HS-5 (cell line): Measurements from ENCODE around the gene KCNJ5.
"Not testable (repeated sequence)": the region's sequence is repeated elsewhere in the genome, so short reads cannot be mapped to it uniquely, and the experiment has no call there.

Source experiments
- DNase-seq: peaks from one replicate; pipeline ENCODE4 v3.0.0-alpha.2; 2012; ENCODE audit warnings: low read depth

Gene KCNJ5

DNA sequence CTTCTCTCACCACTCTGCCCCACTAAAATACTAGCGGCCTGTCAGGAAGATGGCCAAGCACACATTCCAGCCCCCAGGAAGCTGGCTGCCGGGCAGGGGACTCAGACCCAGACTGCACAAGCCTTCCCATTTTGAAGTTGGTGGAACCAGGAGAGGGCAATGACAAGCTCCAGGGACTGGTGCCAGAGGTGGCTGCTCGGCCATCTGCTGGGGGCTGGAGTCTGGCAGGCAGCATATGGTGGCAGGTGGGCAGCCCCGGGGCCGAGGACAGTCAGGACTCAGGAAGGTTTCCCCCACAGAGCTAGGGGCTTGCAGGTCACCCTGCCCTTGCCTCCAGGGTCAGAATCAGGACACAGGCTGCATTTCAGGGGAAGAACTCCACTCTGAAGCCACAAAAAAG, 22.6 kb downstream of the KCNJ5 start:
- DNase-seq = no peak

DNA sequence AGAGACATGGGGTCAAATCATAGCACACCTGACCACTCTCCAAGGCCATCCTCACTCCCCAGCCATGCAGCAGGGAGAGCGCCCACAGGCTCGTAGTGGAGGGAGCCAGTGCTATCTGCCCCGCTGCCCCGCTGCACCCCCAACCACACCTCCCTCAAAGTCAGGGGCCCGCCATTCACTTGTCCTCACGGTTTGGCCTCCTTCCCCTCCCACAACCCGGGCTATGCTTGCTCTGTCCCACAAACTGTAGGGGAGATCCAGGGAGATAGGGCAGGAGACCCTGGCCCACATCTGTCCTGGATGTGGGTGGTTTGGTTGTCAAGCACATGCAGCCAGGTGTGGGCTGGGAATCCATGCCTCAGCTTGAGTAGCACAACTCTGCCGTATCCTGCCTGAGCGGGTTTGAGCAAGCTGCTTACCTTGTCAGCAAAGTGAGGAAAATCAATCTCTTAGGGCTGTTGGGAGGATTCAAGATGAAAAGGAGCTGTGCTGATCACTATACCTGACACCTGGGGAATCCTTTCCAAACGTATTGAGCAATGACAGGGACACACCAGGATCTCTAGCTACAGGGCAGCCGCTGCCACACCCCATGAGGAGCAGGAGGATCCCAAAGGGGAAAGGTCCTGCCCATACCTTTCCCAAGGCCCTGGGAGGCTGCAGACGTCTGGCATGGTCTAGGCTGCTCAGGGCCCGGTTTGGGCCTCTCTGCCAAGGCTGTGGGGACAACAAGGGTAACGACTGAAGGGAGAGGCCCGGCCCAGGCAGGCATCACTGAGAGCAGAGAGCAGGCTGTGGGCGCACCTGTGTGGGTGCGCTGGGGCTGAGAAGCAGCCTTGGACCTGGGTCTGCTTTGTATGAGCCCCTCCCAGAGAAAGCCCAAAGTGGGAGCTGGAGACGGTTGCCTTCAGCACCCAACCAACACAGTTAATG, 23.3 kb downstream of the KCNJ5 start:
- DNase-seq = no peak

DNA sequence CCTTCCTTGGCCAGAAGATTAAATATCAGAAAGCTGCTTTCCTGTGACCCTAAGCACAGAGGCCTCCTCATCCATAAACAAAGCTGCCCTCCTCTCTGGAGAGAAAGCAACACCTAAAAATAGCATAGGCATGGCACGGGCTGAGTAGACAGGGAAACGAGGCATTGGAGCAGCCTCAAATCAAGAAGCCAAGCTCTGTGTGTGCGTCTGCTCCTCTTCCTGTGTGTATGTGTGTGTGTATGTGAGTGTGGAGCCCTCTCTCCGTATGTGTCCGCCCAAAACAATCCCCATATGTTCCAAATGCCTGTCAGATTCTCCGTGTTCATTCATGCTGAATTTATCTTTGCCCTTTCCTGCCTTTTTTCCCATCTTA, 24.0 kb downstream of the KCNJ5 start:
- no peak for DNase-seq

DNA sequence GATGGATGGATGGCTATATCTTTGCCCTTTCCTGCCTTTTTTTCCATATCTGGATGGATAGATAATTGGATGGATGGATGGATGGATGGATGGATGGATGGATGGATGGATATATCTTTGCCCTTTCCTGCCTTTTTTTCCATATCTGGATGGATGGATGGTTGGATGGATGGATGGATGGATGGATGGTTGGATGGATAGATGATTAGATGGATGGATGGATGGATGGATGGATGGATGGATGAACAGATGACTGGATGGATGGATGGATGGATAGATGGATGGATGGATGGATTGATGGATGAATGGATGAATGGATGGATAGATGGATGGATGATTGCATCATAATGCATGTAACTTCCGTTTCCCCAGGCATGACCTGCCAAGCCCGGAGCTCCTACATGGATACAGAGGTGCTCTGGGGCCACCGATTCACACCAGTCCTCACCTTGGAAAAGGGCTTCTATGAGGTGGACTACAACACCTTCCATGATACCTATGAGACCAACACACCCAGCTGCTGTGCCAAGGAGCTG, 24.9 kb downstream of the KCNJ5 start:
- DNase-seq = no peak

DNA sequence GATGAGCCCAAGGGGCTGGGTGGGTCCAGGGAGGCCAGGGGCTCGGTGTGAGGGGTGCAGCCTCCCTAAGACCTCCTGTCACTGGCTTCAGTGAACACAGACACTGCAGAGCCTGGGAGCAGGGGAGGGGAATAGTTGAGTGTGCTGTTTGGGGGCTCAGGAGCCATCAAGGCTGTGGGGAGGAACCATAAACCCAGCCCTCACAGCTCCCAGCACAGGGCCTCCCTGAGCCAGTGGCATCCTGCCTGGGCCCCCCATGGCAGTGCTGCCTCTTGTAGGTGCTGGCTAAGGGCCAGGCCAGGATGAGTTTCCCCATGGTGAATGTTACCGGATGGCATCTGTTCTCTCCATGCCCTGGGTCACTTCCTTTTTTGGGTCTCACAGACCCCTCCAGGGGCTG, 25.5 kb downstream of the KCNJ5 start:
- no peak for DNase-seq

DNA sequence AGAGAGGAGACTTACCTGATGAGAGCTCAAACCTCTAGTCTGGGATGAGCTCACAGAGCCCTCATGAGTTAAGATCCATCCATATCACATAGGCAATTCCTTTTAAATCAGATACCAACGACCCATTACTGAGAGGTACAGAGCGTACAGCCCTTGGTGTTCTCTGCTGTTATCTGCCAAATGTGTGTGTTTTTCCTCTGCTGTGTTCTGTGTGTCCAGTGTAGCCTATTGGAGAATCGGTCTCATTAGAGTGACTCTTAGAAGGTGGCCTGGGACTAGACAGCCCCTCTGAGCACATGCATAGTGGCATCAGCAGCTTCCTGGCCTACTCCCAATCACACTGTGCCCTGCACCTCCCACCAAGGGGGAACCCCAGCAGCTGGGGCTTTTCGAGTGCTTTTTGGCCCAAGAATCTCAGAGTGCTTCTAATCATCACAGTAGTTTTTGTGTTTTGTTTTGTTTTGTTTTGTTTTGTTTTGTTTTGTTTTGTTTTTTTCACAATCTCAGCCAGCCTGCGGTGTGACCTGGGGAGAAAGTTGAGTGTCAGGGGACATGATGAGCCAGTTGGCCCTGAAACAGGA, 26.1 kb downstream of the KCNJ5 start:
- no peak for DNase-seq

DNA sequence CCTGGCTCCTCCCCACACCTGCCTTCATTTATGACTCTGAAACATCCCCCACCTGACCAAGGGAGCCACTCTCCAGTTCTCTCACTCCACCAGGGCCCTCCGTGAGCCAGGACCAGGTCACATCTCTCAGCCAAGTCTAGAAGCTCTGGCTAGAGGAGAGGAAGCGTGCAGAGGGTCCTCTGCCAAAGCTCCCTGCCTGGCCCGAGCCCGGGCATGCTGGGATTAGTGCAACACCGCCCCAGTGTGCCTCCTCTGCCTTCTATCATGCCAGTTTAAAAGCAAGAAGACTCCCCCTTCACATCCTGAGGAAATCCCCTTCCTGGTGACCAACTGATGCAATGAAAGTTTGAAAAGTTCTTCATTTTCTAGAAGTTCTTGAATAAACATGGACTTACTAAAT, 28.1 kb downstream of the KCNJ5 start:
- DNase-seq = no peak

DNA sequence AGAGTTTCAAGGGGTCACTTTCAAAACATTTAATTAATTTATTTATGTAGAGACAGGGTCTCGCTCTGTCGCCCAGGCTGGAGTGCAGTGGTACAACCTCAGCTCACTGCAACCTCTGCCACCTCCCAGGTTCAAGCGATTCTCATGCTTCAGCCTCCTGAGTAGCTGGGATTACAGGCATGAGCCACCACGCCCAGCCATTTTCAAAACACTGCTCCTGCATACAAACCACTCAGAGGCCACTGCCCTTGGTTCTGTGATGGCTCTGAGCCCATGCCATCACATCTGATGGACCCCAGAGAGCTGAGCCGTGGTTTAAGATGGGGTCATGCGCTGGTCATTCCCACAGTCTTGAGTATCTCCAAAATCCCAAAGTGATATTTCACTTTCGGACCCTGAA, 28.5 kb downstream of the KCNJ5 start:
- not testable (repeated sequence) for DNase-seq

DNA sequence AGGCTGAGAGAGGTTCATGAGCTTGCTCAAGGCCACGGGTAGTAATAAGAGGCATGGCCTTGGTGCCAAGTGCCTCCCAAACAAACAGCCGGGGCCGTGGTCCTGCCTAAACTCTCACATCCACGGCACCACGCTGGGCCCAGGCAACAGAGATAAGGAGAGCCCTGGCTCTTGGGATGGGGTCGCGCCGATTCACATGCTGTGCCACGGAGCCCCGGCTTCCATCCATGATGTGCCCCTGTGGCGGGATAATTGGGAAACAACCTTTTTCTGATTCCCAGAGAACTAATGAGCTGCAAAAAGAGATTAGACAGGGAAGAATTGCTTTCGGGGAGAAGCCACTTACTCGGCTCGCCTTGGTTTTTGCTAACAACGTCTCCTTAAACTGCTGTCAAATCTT, 29.5 kb downstream of the KCNJ5 start:
- no peak for DNase-seq

DNA sequence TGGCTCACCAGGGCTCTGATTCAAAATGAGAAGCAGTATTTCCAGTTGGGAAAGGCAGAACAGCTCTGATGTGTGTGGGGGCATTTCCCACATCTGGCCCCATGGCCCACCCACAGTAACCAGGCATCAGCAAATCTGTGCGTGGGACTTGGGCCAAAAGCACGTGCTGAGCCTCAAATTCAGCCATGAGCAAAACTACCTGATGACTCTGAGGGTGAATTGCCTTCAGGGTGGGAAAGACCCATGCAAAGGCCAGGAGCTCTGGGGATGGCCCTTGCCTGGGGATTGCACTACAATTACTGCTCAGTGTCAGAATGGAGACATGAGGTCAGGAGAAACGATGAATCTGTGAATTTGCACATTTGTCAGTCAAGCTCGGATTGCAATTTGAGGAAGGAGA, 30.6 kb downstream of the KCNJ5 start:
- DNase-seq = no peak

DNA sequence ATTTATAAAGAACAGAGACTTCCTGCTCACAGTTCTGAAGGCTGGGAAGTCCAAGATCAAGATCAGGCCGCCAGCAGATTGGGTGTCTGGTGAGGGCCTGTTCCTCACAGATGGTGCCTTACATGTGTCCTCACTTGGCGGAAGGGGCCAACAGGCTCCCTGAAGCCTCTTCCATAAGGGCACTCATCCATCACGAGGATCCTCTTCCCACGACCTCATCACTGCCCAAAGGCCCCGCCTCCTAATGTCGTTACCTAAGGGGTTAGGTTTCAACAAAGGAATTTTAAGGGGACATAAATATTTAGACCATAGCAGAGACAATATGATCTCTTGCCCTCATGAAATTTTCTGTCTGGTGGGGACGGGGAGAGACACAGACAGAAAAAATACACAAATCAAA, 32.9 kb downstream of the KCNJ5 start:
- no peak for DNase-seq

DNA sequence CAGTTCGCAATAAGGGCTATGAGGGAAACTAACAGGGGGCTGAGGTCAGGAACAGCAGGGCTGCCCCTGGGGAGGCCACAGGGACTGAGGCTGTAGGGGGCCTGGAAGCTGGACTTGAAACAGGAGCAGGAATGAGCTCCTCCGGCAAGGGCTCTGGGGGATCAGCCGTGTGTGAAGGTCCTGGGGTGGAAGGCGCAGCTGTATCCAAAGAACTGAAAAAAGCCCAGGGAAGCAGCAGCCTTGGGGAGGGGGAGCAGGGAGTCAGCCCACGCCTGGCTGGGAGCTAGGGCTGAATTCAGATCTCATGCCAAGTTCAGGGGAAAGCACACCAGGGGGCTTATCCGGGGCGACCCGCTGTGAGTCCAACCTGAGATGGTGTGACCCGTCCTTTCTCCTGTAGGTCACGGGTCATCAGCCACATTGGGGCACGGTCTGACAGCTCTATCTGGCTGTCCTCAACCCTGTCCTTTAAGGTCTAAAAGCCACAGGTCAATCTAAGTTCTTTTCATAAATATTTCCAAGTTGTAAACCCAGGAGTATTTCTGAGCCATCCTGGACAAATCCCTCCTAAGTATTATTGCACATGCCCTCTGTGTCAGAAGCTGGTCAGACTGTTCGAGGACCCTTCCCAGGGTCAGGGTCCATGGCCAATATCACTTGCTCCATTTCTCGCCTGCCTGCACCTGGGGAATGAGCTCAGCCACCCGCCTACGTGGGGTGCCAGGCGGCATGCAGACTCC, 33.5 kb downstream of the KCNJ5 start:
- no peak for DNase-seq

DNA sequence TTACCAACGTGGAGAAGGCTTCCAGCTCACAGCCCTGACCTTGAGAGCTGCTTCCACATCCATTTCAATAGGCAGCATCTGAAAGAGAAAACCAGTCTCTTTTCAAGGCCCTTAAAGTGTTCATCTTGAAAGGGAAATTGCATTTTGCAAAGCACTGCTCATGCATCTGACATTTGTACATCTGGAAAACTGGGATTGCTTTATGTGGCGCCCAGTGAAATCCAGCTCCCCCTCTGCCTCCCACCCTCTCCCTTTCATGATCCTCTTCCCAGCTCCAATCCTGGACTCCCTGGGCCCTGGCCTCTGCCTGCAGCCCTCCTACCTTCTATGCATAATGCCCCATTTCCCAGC, 34.1 kb downstream of the KCNJ5 start:
- no peak for DNase-seq

DNA sequence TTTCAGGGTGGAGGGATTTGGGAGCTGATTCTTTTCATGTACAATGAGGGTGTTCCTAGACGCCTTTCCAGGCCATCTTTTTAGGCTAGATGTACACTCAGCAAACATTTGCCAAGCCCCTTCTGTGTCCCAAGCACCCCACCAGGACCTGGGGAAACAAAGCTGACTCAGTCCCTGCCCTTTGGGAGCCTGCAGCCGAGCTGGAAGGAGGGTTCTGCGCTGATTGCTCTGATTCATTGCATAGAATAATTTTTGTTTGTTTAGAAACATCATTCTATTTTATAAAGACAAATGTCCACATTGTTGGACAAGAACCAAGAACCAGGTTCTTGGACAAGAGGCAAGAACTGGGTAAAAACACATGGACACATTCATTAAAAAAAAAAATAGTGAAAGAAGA, 34.8 kb downstream of the KCNJ5 start:
- DNase-seq = no peak

DNA sequence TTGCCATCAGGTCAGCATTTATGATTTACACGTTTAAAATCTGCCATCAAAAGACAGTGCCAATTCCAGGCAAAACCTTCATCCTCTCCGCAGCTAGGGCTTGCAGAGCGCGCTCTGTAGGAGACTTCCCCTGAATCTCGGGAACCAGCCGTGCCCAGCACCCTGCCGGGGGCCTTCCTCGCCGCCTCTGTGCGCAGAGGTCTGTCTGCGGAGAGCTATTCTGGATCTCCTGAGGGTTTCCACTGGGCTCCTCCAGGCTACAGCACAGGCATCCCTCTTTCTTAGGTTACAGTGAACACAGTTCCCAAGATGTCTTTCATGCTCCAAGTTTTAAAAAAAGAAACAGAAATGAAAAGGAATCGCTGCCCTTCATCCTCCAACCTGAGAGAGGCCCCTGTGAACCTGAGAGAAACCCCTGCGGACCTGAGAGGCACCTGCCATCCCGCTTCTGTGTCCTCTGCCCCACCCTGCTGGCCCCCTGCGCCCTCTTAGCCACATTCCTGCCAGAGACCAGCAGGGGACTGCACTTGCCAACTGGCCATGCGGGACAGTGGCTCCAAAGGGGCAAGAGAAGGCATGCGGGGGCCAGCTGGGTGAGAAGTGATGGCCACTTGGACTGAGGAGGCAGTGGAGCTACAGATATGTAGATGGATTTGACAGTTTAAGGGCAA, 35.4 kb downstream of the KCNJ5 start:
- no peak for DNase-seq

DNA sequence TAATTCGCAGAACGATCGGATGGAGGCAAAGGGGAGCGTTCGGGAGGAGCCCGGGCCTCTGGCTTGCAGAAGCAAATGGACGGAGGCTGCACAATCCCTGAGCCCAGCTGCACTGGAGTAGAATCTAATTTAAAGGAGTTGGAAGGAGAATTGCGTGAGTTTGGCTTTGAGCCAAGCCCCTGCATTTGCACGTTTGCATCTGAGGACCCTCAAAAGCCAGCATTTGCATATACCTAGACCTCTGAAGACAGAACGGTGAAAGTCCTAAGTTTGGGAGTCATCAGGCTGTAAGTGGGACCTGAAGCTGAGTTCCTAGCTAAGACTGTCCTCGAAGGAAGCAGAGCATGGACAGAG, 35.9 kb downstream of the KCNJ5 start:
- DNase-seq = no peak

DNA sequence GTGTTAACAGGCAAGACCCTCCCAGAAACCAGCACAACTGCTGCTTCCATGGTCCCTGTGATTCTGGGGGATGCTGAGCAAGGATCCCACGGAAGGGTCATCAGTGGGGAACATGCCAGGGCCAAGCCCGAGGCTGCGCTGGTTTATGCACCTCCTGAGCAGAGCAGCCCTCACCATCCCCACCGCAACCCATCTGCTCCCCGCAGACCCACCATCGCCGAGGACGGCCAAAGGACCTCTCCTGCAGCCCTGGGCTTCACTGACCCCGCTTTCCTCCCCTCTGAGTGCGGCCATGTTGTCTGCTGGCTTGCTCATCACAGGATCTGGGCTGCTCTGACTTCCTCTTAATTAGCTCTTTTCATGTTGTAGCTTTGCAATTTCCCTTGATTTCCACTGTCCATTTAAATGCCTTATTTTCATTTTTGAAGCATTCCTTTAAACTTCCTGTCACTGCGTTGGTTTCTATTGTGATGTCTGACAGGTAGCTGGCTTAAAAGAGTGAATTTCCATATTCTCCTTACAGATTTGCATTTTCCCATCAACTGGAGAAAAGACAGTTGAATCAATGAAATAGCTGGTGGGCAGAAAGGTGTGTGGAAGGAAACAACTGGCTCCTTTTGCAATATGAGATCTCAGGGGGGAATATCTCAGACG, 36.7 kb downstream of the KCNJ5 start:
- DNase-seq = no peak

DNA sequence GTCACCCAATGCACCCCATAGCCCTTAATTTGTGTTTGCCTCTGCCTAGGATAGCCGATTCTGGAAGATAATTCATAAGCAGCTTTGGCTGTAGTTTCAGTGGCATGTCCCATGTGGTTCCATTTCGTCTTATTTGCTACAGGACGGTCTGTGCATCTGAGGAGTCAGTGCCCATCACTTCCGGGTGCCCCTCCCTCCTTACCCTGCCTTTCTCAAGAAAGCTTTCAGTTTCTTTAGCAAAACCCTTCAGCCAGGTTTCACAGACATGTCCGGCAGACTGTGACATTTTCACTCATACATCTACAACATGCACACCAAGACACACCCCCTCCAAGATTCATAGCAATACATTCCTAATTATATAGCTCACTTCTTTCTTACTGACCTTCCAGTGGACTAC, 37.2 kb downstream of the KCNJ5 start:
- no peak for DNase-seq

DNA sequence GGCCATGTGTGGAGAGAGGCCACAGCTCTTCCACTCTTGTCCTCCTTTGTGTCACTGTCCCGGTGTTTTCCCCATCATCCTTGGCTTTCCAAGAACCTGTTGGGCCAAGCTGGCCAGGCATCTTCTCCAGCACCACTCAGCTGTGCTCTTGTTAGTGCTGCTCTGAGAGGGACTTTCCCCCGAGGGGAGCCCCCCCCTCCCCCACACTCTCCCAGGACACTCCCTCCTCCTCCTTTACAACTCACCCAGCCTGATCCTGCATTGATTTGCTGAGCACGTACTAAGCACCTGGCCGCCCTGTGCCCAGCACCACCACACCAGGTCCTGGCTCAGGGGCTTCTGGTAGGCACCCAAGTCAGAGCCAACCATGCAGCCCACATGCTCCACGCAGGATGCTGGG, 38.3 kb downstream of the KCNJ5 start:
- DNase-seq = no peak

DNA sequence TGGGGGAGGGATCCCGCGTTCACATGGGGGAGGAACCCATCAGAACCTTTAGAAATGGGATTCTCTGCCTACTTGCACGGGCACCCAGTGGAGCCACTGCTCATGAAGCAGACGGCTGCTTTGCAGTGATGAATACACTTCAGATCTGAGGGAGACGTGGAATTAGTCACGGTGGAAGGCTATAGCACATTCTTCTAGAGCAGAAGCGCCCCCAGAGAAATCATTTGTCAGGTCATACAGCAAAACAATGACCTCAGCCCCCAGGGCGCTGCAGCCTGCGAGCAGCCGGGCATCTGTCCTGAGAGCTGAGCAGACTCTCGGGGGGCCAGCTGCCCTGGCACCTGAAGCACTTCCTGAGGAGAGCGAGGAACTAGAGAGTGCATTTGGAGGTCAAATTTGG, 38.8 kb downstream of the KCNJ5 start:
- no peak for DNase-seq

DNA sequence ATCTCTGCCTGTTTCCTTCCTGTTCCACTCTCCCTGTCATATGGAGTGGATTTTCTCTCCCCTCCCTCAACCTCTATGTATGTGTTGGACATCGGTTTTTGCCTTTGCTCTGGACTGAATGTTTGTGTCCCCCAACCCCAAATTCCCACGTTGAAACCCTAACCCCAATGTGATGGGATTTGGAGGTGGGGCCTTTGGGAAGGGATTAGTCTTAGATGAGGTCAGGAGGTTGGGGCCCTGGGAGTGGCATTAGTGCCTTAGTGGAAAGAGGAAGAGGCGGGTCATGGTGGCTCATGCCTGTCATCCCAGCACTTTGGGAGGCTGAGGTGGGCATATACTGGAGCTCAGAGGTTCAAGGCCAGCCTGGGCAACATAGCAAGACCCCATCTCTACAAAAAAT, 39.9 kb downstream of the KCNJ5 start:
- DNase-seq = no peak

DNA sequence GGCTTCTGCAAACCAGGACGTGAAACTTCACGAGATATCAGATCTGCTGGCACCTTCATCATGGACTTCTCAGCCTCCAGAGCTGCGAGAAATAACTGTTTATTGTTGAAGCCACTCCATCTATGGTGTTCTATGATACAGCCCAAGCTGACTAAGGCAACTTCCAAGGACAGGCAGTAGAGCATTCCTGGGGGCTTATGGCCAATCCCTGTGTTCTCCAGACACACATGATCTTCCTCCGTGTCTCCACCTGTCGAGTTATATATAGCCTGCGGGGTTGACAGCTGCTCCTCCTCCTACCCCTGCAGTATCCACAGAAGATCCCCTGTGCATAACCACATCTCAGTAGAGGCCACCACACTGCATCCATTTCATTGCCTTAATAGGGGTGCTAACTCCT, 40.5 kb downstream of the KCNJ5 start:
- DNase-seq = no peak
